Panc1 (cell line): ENCODE results near the gene ABHD15. TPM values are rescaled to one million over a fixed set of nuclear protein-coding genes. Genes with fewer than 3 reads are reported as not detected.

Source experiments
- ATAC-seq: fragments of 200-7000 bp; cut with Tn5 transposase; 2 replicates; pipeline ENCODE4 v1.9.1; 2020; ENCODE audit warnings: mild to moderate bottlenecking, moderate library complexity
- BruUV-seq: library from RNA; stranded (reverse); fragments of 400-500 nt; replicated peaks from 2 replicates; lab custom pipeline; 2021; lab: Mats Ljungman, UMichigan
- CTCF ChIA-PET: fragments of 300-600 bp; sonication (Branson Sonifier 250); formaldehyde crosslinking; loops from one replicate; lab custom pipeline; 2022; ENCODE audit warnings: antibody characterized with exemption; lab: Charles Lee
- POLR2A ChIA-PET: fragments of 300-600 bp; sonication (Branson Sonifier 250); formaldehyde crosslinking; loops from one replicate; lab custom pipeline; 2022; ENCODE audit warnings: antibody characterized with exemption; lab: Charles Lee
- DNase-seq: peaks from one replicate; pipeline ENCODE4 v3.0.0-alpha.2; 2010; ENCODE audit warnings: low read depth, low spot score
- H3K27ac ChIP-seq: 2 replicates; pipeline ENCODE4 v1.5.1; 2011; ENCODE audit warnings: mild to moderate bottlenecking, low read length, inconsistent platforms
- H3K27me3 ChIP-seq: fragments of 200-500 bp; sonication (Bioruptor generic); 2 replicates; pipeline ENCODE4 v1.6.0; 2014; ENCODE audit warnings: low read length, inconsistent platforms; ENCODE audit not compliant: control insufficient read depth, insufficient read depth
- H3K36me3 ChIP-seq: fragments of 200-500 bp; sonication (Bioruptor generic); 2 replicates; pipeline ENCODE4 v1.5.1; 2014; ENCODE audit warnings: inconsistent platforms, mild to moderate bottlenecking, low read length, moderate library complexity; ENCODE audit not compliant: control insufficient read depth, insufficient read depth
- H3K4me1 ChIP-seq: 2 replicates; pipeline ENCODE4 v1.5.1; 2011; ENCODE audit warnings: inconsistent platforms, mild to moderate bottlenecking, low read length, moderate library complexity; ENCODE audit not compliant: control insufficient read depth, insufficient read depth
- H3K4me3 ChIP-seq, 2 experiments: 2 replicates each; pipeline ENCODE4 v1.5.1; 2011 to 2012; ENCODE audit warnings: low read depth in 2 of 2, low read length in 2 of 2, mild to moderate bottlenecking in 2 of 2, inconsistent platforms in 1 of 2, moderate library complexity in 1 of 2
- H3K9me3 ChIP-seq: fragments of 200-500 bp; sonication (Bioruptor generic); 2 replicates; pipeline ENCODE4 v1.5.1; 2014; ENCODE audit warnings: low read depth, mild to moderate bottlenecking, inconsistent platforms, low read length, moderate library complexity; ENCODE audit not compliant: control insufficient read depth, insufficient read depth
- POLR2AphosphoS5 ChIP-seq: IDR thresholded peaks from 2 replicates; pipeline ENCODE4 v1.6.1; 2012; ENCODE audit warnings: mild to moderate bottlenecking, low read depth, low read length, moderate library complexity
- SIN3A ChIP-seq: IDR thresholded peaks from 2 replicates; pipeline ENCODE4 v1.6.1; 2012; ENCODE audit warnings: low read depth, mild to moderate bottlenecking, low read length, moderate library complexity, borderline replicate concordance; ENCODE audit not compliant: insufficient read depth
- TCF7L2 ChIP-seq: IDR thresholded peaks from 2 replicates; pipeline ENCODE4 v1.6.1; 2011; ENCODE audit warnings: mild to moderate bottlenecking, low read depth, low read length, inconsistent platforms
- in situ Hi-C: cut with HindIII; loops from 2 replicates; pipeline ENCODE4 v1.10.0; 2016; ENCODE audit warnings: low sequenced_read_pairs, low pct_unique_long_range_greater_than_20kb
- intact Hi-C: fragments of 100-400 bp; cut with micrococcal nuclease; formaldehyde crosslinking; loops from one replicate; pipeline ENCODE4 v1.10.0; 2022; ENCODE audit not compliant: unreplicated experiment
- total RNA-seq: library from RNA; stranded (reverse); gene quantifications from one replicate; pipeline ENCODE4 v1.2.1, GENCODE V29; 2021; ENCODE audit not compliant: unreplicated experiment
- TF ChIP-seq, protein P1 (sequence below): fragments of 450-650 bp; IDR thresholded peaks from 2 replicates; pipeline ENCODE4 v1.5.1; 2017; ENCODE audit warnings: mild to moderate bottlenecking
- TF ChIP-seq, protein P2 (sequence below), 2 experiments: IDR thresholded peaks; 2 replicates each; pipeline ENCODE4 v1.6.1; 2011 to 2012; ENCODE audit warnings: low read depth in 2 of 2, control low read depth in 1 of 2, low read length in 1 of 2, mild to moderate bottlenecking in 1 of 2, moderate library complexity in 1 of 2; ENCODE audit not compliant: insufficient read depth in 1 of 2

The ABHD15 gene
- total RNA-seq, 1 experiment from 2014 or later: 33.7 TPM

DNA sequence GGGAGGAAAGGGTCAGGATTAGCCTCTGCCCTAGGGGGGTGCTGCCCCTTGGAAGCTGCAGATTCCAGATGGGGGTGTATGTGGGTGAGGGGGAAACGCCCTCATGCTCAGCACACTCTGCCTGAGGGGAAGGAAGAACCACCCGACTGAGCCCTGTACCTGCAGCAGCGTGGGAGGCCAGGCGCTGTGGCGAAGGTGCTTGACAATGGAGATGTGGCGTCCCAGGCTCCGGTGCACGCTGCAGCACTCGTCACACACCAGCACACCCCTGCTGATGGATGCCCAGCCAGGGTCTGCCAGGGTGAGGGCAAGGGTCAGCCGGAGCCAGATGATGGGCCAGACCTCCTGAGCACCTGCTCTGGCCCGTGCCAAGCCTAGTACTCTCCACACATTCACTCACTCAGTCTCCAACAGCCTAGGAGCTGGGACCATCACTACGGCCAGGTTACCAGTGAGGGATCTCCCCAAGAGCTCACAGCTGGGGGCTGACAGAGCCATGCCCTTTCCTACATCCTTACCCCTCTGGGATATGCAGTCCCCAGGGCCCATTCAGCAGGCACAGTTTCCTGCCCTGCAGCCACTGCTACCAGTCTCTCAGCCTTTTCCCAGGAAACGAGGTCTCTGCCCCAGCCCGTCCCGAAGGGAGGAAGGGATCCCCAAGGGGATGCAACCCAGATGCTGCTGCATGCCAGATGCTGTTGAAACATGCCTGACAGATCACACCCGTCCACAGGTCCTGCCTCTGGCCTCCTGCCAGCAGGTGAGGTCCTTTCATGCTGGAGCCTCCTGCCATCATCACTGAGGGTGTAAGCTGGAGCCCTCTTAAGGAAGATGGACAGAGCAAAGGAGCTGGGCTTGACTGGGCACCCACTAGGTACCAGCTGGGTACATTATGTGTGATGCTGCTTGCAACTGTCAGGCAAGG is 16.7 kb upstream of the ABHD15 start:
- in situ Hi-C loops: no loop called here
- TF ChIP-seq TCF7L2 (no peak), SIN3A (no peak), POLR2AphosphoS5 (no peak)
- TF ChIP-seq, protein P1, sequence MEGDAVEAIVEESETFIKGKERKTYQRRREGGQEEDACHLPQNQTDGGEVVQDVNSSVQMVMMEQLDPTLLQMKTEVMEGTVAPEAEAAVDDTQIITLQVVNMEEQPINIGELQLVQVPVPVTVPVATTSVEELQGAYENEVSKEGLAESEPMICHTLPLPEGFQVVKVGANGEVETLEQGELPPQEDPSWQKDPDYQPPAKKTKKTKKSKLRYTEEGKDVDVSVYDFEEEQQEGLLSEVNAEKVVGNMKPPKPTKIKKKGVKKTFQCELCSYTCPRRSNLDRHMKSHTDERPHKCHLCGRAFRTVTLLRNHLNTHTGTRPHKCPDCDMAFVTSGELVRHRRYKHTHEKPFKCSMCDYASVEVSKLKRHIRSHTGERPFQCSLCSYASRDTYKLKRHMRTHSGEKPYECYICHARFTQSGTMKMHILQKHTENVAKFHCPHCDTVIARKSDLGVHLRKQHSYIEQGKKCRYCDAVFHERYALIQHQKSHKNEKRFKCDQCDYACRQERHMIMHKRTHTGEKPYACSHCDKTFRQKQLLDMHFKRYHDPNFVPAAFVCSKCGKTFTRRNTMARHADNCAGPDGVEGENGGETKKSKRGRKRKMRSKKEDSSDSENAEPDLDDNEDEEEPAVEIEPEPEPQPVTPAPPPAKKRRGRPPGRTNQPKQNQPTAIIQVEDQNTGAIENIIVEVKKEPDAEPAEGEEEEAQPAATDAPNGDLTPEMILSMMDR: no peak
- TF ChIP-seq, protein P2, sequence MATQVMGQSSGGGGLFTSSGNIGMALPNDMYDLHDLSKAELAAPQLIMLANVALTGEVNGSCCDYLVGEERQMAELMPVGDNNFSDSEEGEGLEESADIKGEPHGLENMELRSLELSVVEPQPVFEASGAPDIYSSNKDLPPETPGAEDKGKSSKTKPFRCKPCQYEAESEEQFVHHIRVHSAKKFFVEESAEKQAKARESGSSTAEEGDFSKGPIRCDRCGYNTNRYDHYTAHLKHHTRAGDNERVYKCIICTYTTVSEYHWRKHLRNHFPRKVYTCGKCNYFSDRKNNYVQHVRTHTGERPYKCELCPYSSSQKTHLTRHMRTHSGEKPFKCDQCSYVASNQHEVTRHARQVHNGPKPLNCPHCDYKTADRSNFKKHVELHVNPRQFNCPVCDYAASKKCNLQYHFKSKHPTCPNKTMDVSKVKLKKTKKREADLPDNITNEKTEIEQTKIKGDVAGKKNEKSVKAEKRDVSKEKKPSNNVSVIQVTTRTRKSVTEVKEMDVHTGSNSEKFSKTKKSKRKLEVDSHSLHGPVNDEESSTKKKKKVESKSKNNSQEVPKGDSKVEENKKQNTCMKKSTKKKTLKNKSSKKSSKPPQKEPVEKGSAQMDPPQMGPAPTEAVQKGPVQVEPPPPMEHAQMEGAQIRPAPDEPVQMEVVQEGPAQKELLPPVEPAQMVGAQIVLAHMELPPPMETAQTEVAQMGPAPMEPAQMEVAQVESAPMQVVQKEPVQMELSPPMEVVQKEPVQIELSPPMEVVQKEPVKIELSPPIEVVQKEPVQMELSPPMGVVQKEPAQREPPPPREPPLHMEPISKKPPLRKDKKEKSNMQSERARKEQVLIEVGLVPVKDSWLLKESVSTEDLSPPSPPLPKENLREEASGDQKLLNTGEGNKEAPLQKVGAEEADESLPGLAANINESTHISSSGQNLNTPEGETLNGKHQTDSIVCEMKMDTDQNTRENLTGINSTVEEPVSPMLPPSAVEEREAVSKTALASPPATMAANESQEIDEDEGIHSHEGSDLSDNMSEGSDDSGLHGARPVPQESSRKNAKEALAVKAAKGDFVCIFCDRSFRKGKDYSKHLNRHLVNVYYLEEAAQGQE (IDR thresholded peaks at IDR 0.05; ENCODE audit: insufficient read depth in 1 of 2, low read depth in 2 of 2, low read length in 1 of 2): no peak
- no peaks in the 10 kb centered on the region for H3K27me3 ChIP-seq
- no peak overlapping the region for H3K27ac ChIP-seq
- intact Hi-C loops: no loop called here
- peaks cover 2% of the 10 kb centered on the region; the same call in 1 of the 2 replicates for H3K36me3 ChIP-seq
- ChIA-PET CTCF (interaction anchor here (0.7 kb wide), 1 partner anchor 97 kb away, joined by 3 read pairs; no protein-coding TSS in a partner anchor), POLR2A (interaction anchor here (0.8 kb wide), 1 partner anchor 17 kb away, joined by 5 read pairs; no protein-coding TSS in a partner anchor)
- BruUV-seq: no TSS peak
- DNase-seq (no peak), ATAC-seq (no peak)
- H3K9me3 ChIP-seq: no peaks in the 10 kb centered on the region
- H3K4me1 ChIP-seq: peaks cover 19% of the 10 kb centered on the region
- H3K4me3 ChIP-seq: no peak overlapping the region

DNA sequence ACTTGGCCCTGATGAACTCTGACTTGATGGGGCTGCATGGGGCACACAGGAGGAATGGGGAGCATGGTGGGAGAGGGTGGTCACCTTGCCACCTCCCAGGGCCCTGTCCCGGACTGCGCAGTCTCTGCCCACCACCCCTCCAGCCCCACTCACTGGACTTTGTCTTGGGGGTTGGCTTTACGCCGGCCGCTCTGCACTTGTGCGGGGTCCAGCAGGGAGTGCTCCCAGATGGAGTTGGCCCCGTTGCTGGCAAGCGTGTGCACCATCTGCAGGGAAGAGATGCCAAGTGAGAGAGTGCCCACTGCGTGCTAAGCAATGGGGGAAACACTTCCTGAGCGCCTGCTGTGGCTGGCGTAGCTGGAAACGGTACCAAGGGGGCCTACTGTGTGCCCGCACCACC is 15.9 kb upstream of the ABHD15 start:
- no peak for TF ChIP-seq POLR2AphosphoS5
- TF ChIP-seq, protein P2 (IDR thresholded peaks at IDR 0.05; ENCODE audit: insufficient read depth in 1 of 2, low read depth in 2 of 2, low read length in 1 of 2): no peak
- Histone ChIP-seq H3K36me3 (0 out of 2 replicates have a peak, but pooled peaks cover 2% of the 10 kb centered on the region), H3K4me1 (peaks cover 12% of the 10 kb centered on the region), H3K4me3 (no peak overlapping the region), H3K27me3 (no peaks in the 10 kb centered on the region), H3K9me3 (no peaks in the 10 kb centered on the region), H3K27ac (no peak overlapping the region)
- CTCF ChIA-PET: no interaction called here
- BruUV-seq: no TSS peak
- no peak for DNase-seq
- in situ Hi-C loops: no loop called here
- no peak for ATAC-seq
- POLR2A ChIA-PET: interaction anchor here (0.8 kb wide), 1 partner anchor 18 kb away, joined by 5 read pairs; no protein-coding TSS in a partner anchor
- intact Hi-C loops: no loop called here
